ENCODE measurements around the gene TMEM255B. TPM values are rescaled to one million over a fixed set of nuclear protein-coding genes. Genes with fewer than 3 reads are reported as not detected.

The TMEM255B gene
- total and polyA plus RNA-seq, 9 donors: 1.9 to 9.2 (median 6.4) TPM

DNA sequence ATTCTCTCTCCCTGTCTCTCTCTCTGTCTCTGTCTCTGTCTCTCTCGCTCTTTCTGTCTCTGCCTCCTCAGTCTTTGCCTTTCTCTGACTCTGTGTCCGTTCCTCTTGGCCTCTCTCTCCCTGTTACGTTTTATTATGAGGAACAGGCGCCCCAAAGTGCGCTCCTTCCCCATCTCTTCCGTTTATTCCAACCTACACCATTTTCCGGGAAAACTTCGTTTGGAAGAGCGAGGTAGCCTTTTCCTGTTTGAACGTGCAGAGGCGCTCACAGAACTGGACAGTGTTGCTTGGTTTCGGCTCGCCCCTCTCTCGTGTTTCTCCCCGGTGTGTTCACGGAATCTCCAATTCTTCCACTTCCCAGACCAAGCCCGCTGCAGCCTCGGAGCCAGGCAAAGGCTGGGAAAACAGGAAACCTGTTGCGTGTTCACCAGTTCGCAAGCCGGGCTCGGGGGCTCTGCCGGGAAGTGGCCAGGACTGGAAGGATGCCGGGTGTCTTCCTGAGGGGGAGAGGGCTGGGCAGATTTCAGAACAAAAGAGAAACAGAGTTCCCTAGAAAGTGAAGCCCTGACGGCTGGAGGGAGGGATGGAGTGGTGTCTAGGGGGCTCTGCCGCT lies 605 bp downstream of the TMEM255B start:
- Histone ChIP-seq H3K4me1 (ENCODE audit: control insufficient read depth, insufficient read depth, low read length) (peaks cover 15% of the 10 kb centered on the region), H3K27me3 (ENCODE audit: control insufficient read depth, insufficient read depth, low read length) (peaks cover 53% of the 10 kb centered on the region), H3K36me3 (ENCODE audit: control insufficient read depth, insufficient read depth, low read length) (no peaks in the 10 kb centered on the region), H3K9me3 (replicated peaks; ENCODE audit: control insufficient read depth, low read depth, low read length) (no peaks in the 10 kb centered on the region), H3K4me3 (ENCODE audit: low read length) (peak overlapping the region; percentile 53), H3K27ac (ENCODE audit: low read length) (peak overlapping the region; percentile 79)
- DNase-seq: peak; percentile 48
- WGBS (ENCODE audit: insufficient coverage): under 1% methylated on average over 18 of the region's 26 CpGs

DNA sequence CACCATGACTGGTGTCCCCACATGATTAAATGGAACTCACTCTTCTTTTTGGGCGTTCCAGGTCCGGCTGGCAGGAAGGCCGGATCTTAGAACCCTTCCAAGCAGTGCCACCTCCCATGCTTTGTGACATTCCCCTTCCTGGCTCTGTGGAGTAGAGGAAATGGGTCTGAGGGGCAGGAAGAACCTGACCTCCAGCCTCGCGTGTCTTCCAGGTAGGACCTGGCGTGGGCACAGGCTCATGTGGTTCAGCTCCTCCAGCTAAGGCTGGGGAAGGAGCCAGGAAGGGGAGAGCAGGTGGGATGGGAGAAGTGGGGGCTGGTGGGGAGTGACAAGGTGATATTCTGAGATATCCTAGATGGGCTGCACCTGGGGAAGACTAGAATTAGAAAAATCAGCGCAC lies 2.1 kb downstream of the TMEM255B start:
- WGBS (ENCODE audit: insufficient coverage): 91% methylated on average over 3 of the region's 7 CpGs
- peaks cover 51% of the 10 kb centered on the region for H3K27me3 ChIP-seq (ENCODE audit: control insufficient read depth, insufficient read depth, low read length)
- no peak for DNase-seq
- peaks cover 20% of the 10 kb centered on the region for H3K4me1 ChIP-seq (ENCODE audit: control insufficient read depth, insufficient read depth, low read length)
- H3K36me3 ChIP-seq (ENCODE audit: control insufficient read depth, insufficient read depth, low read length): no peaks in the 10 kb centered on the region
- no peak overlapping the region for H3K27ac ChIP-seq (ENCODE audit: low read length)
- no peaks in the 10 kb centered on the region for H3K9me3 ChIP-seq (replicated peaks; ENCODE audit: control insufficient read depth, low read depth, low read length)
- H3K4me3 ChIP-seq (ENCODE audit: low read length): no peak overlapping the region

DNA sequence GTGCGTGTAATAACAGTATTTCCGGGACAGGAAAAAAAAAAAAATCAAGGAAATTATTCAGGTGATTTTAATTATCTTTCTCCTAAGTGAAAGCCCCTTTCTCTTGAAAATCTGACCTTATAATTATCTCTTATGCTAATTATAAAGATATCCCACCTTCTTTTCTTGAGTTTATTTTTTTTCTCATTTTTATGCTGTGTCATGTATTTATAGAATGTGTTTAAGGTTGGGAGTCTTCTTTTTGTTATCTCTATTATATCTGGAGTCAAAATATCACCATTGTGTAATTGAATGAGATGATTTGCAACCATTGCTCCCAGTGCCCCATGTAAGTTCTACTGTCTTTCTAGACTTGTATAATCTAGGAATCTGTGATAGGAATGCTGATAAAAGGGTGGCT lies 3.0 kb downstream of the TMEM255B start:
- no peak overlapping the region for H3K27ac ChIP-seq (ENCODE audit: low read length)
- no peak for DNase-seq
- H3K27me3 ChIP-seq (ENCODE audit: control insufficient read depth, insufficient read depth, low read length): peaks cover 52% of the 10 kb centered on the region
- H3K4me3 ChIP-seq (ENCODE audit: low read length): no peak overlapping the region
- no peaks in the 10 kb centered on the region for H3K36me3 ChIP-seq (ENCODE audit: control insufficient read depth, insufficient read depth, low read length)
- no CpG with 5 or more reads among the region's 2 CpGs for WGBS (ENCODE audit: insufficient coverage)
- H3K4me1 ChIP-seq (ENCODE audit: control insufficient read depth, insufficient read depth, low read length): peaks cover 20% of the 10 kb centered on the region
- H3K9me3 ChIP-seq (replicated peaks; ENCODE audit: control insufficient read depth, low read depth, low read length): no peaks in the 10 kb centered on the region

DNA sequence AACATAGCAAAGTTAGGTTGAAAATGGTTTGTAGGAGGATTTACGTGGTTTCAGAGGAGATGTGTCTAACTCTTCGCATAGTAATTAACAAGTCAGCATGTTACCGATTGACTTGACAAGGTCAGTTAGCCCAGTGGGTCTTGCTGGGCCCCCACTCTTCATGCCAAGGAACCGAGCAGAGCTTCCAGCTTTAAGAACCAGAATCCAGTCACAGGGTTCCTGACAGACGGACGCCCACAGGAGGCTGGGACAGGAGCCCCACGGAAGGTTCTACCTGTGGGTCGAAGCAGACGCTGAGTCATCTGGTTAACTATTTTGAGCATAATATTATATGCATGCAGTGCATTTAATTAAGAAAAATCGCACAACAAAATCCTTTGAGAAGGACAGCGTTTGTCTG lies 3.5 kb downstream of the TMEM255B start:
- DNase-seq: no peak
- Histone ChIP-seq H3K4me1 (ENCODE audit: control insufficient read depth, insufficient read depth, low read length) (peaks cover 20% of the 10 kb centered on the region), H3K9me3 (replicated peaks; ENCODE audit: control insufficient read depth, low read depth, low read length) (no peaks in the 10 kb centered on the region), H3K36me3 (ENCODE audit: control insufficient read depth, insufficient read depth, low read length) (no peaks in the 10 kb centered on the region), H3K27ac (ENCODE audit: low read length) (no peak overlapping the region), H3K27me3 (ENCODE audit: control insufficient read depth, insufficient read depth, low read length) (peaks cover 52% of the 10 kb centered on the region), H3K4me3 (ENCODE audit: low read length) (no peak overlapping the region)
- WGBS (ENCODE audit: insufficient coverage): 71% methylated on average over 4 of the region's 11 CpGs

DNA sequence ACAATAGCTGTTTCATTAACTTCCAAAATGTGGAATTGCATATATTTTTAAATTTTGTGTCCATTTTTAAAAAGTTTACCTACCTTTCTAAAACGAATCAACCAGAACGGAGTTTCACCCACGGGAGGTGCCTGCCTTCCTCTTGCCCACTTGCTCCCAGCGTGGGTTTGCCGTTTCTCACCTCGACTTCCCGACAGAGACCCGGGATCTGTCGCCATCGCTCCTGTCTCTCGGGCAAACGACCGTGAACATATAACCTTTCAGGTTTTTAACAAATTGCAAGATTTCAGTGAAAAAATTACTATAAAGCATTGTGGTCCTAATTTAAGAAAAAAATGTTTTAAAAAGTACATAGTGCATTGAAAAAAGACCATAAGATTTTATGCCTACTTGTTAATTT lies 4.2 kb downstream of the TMEM255B start:
- Histone ChIP-seq H3K9me3 (replicated peaks; ENCODE audit: control insufficient read depth, low read depth, low read length) (no peaks in the 10 kb centered on the region), H3K36me3 (ENCODE audit: control insufficient read depth, insufficient read depth, low read length) (no peaks in the 10 kb centered on the region), H3K4me3 (ENCODE audit: low read length) (no peak overlapping the region), H3K4me1 (ENCODE audit: control insufficient read depth, insufficient read depth, low read length) (peaks cover 18% of the 10 kb centered on the region), H3K27ac (ENCODE audit: low read length) (no peak overlapping the region), H3K27me3 (ENCODE audit: control insufficient read depth, insufficient read depth, low read length) (peaks cover 46% of the 10 kb centered on the region)
- DNase-seq: no peak
- WGBS (ENCODE audit: insufficient coverage): 80% methylated on average over 2 of the region's 13 CpGs

DNA sequence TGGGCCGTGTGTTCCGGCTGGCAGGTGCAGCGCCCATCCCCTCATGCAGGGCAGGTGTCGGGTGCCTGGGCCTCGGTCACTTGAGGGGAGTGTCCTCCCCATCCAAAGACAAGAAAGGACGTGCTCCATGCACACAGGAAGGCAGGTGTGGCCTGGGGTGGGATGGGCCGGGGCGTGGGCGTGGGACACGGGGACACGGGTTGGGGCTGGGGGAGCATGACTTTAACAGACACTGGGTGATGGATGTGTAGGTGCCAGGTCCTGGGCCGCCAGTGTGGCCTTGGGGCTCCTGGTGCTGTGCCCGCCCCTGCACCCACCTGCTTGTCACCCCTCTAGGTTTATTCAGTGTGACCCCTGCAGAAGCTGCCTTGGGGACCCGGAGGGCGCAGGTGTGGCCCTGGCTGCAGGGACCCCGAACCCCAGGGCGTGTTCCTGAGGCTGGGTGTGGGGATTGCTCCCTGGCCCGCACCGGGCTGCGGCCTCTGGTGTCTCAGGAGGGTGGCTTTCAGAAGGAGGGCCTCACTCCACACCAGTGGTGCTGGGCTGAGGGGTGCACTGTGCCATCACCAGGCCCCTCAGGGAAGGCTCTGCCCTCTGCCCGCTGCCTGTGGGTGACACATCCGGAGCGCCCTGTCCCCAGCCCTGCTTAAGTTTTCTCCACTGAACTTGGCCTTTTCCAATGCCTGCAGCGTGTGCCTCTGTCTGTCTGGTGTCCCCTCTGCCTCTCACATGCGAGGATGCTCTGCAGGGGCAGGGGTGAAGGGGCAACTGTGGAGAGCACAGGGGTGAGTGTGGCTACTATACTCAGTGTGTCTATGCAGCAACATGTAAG lies 5.2 kb downstream of the TMEM255B start:
- no peak for DNase-seq
- H3K4me1 ChIP-seq (ENCODE audit: control insufficient read depth, insufficient read depth, low read length): peaks cover 12% of the 10 kb centered on the region
- H3K27ac ChIP-seq (ENCODE audit: low read length): no peak overlapping the region
- peaks cover 39% of the 10 kb centered on the region for H3K27me3 ChIP-seq (ENCODE audit: control insufficient read depth, insufficient read depth, low read length)
- H3K9me3 ChIP-seq (replicated peaks; ENCODE audit: control insufficient read depth, low read depth, low read length): no peaks in the 10 kb centered on the region
- WGBS (ENCODE audit: insufficient coverage): 85% methylated on average over 22 of the region's 25 CpGs
- H3K4me3 ChIP-seq (ENCODE audit: low read length): no peak overlapping the region
- no peaks in the 10 kb centered on the region for H3K36me3 ChIP-seq (ENCODE audit: control insufficient read depth, insufficient read depth, low read length)

DNA sequence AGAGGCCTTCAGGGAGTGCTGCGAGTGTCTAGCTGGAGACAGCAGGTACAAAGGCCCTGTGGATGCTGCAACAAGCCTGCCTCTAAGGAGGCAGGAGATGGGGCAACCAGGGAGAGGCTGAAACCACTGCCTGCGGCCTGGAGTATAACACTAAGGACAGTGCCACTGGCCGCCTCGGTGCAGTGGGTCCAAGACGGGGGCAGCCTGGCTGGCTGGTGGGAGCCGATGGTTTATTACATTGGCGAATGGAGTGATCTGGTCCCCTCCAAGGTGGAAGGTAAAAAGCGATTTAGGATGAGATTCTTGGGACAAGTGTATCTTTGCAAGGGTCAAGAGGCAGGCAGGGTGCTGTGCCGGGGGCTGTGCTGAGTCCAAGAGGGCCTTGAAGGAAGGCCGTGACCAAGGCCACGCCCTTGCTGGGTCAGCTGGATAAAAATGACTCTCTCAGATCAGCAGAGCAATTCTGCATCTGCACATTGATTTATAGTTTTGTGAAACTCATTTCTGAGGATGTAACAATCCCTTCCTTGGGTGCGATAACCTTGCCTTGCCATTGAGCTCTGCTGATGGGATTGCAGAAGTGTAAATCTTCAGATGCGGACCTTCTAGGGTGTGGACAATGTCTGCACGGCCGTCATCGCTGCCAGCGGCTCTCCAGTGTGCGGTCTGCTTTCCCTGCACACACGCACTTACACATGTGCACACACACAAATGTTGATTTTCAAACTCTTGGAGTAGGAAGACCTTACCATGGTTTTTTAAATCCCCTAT lies 6.0 kb downstream of the TMEM255B start:
- no peak for DNase-seq
- Histone ChIP-seq H3K4me1 (ENCODE audit: control insufficient read depth, insufficient read depth, low read length) (peaks cover 5% of the 10 kb centered on the region), H3K27ac (ENCODE audit: low read length) (no peak overlapping the region), H3K27me3 (ENCODE audit: control insufficient read depth, insufficient read depth, low read length) (peaks cover 31% of the 10 kb centered on the region), H3K4me3 (ENCODE audit: low read length) (no peak overlapping the region), H3K9me3 (replicated peaks; ENCODE audit: control insufficient read depth, low read depth, low read length) (no peaks in the 10 kb centered on the region), H3K36me3 (ENCODE audit: control insufficient read depth, insufficient read depth, low read length) (no peaks in the 10 kb centered on the region)
- 80% methylated on average over 14 of the region's 19 CpGs for WGBS (ENCODE audit: insufficient coverage)

DNA sequence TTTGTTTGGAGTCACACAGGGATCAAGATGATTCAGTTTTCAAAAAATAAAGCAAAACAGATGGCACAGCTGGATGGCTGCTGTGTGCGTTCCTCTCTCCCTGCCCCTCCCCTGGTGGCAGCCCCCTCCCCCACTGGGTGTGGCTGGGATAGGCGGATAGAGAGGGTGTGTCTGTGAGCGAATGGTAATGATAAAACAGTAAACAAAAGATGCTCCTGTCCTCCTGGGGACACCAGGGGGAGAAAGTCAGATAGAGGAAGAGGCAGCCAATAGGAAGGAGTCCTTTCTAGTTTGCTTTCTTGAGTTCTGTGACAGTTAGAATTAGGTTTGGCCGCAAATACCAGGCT lies 6.5 kb downstream of the TMEM255B start:
- H3K36me3 ChIP-seq (ENCODE audit: control insufficient read depth, insufficient read depth, low read length): no peaks in the 10 kb centered on the region
- WGBS (ENCODE audit: insufficient coverage): 65% methylated on average over 2 of the region's 4 CpGs
- H3K4me1 ChIP-seq (ENCODE audit: control insufficient read depth, insufficient read depth, low read length): peaks cover 5% of the 10 kb centered on the region
- no peaks in the 10 kb centered on the region for H3K9me3 ChIP-seq (replicated peaks; ENCODE audit: control insufficient read depth, low read depth, low read length)
- DNase-seq: no peak
- H3K27ac ChIP-seq (ENCODE audit: low read length): no peak overlapping the region
- H3K27me3 ChIP-seq (ENCODE audit: control insufficient read depth, insufficient read depth, low read length): peaks cover 28% of the 10 kb centered on the region
- H3K4me3 ChIP-seq (ENCODE audit: low read length): no peak overlapping the region

DNA sequence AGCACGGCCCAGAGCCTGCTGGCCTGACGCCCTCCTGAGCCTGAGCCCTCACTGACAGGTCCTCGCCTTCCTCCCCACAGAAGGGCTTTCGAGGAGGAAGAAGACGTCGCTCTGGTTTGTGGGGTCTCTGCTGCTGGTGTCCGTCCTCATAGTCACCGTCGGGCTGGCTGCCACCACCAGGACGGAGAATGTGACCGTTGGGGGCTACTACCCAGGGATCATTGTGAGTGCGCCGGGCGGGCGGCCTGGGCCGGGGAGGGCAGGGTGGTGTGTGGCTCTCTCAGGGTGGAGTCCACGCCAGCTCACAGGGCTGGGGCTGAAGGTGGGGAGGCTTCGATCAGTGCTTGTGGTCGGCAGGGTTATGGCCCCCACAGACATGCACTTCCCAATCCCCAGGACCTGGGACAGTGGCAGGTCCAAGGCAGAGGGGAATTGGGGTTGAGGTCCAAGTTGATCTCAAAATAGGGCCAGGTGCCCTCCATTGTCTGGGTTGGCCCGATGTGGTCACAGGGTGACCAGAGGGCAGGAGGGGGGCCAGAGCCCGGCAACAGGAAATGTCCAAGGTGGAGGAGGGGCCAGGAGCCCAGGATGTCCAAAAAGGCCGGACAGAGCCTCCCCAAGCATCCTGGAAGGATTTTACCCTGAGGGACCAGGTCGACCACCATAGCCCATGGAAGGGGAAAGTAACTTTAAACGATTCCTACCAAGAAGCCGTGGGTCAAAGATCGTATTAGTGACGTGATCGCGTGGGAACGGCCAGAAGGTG lies 7.2 kb downstream of the TMEM255B start:
- Histone ChIP-seq H3K9me3 (replicated peaks; ENCODE audit: control insufficient read depth, low read depth, low read length) (no peaks in the 10 kb centered on the region), H3K4me1 (ENCODE audit: control insufficient read depth, insufficient read depth, low read length) (peaks cover 5% of the 10 kb centered on the region), H3K27me3 (ENCODE audit: control insufficient read depth, insufficient read depth, low read length) (peaks cover 21% of the 10 kb centered on the region), H3K36me3 (ENCODE audit: control insufficient read depth, insufficient read depth, low read length) (no peaks in the 10 kb centered on the region), H3K4me3 (ENCODE audit: low read length) (no peak overlapping the region), H3K27ac (ENCODE audit: low read length) (no peak overlapping the region)
- 81% methylated on average over 28 of the region's 30 CpGs for WGBS (ENCODE audit: insufficient coverage)
- DNase-seq: no peak

DNA sequence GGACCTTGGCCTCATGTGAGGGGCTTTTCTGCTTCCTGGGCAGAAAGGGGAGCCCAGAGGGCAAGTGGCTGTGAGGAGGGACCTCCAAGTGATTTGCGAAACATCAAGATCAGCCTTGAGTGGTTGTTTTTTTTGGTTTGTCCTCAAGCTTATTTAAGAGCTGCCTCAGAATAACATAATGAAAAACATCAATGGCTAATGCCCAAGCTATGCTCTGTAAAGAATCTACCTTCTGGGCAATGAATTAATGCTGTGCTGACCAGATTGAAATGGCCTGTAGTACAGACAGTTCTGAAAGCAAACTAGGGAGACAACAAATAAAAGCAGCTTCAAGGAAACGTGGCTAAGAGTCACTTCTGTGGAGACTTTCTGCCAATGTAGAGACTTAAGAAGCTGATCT lies 8.3 kb downstream of the TMEM255B start:
- Histone ChIP-seq H3K36me3 (ENCODE audit: control insufficient read depth, insufficient read depth, low read length) (no peaks in the 10 kb centered on the region), H3K9me3 (replicated peaks; ENCODE audit: control insufficient read depth, low read depth, low read length) (no peaks in the 10 kb centered on the region), H3K27me3 (ENCODE audit: control insufficient read depth, insufficient read depth, low read length) (peaks cover 15% of the 10 kb centered on the region), H3K4me3 (ENCODE audit: low read length) (no peak overlapping the region), H3K4me1 (ENCODE audit: control insufficient read depth, insufficient read depth, low read length) (peaks cover 5% of the 10 kb centered on the region), H3K27ac (ENCODE audit: low read length) (no peak overlapping the region)
- no peak for DNase-seq
- WGBS (ENCODE audit: insufficient coverage): no CpG with 5 or more reads among the region's 2 CpGs
